Endothelial cell (in vitro differentiated cells): ENCODE measurements around the gene RAP2C. TPM values are rescaled to one million over a fixed set of nuclear protein-coding genes. Genes with fewer than 3 reads are reported as not detected.
A peak's percentile ranks its signal among the peaks of the same experiment; 100 is the strongest.

ENCODE experiments used
- DNase-seq: peaks from one replicate; pipeline ENCODE4 v3.0.0; 2021; ENCODE audit warnings: low spot score
- H3K27ac Mint-ChIP-seq: one replicate; pipeline ENCODE4 v1.8.0; 2021; ENCODE audit warnings: mixed read lengths, inconsistent platforms; ENCODE audit not compliant: unreplicated experiment
- H3K27me3 Mint-ChIP-seq: one replicate; pipeline ENCODE4 v1.8.0; 2021; ENCODE audit warnings: mild to moderate bottlenecking, moderate library complexity, mixed read lengths, inconsistent platforms; ENCODE audit not compliant: unreplicated experiment
- H3K36me3 Mint-ChIP-seq: one replicate; pipeline ENCODE4 v1.8.0; 2021; ENCODE audit warnings: mild to moderate bottlenecking, low read depth, mixed read lengths, inconsistent platforms; ENCODE audit not compliant: unreplicated experiment
- H3K4me1 Mint-ChIP-seq: one replicate; pipeline ENCODE4 v1.8.0; 2021; ENCODE audit warnings: mild to moderate bottlenecking, mixed read lengths, inconsistent platforms; ENCODE audit not compliant: unreplicated experiment
- H3K4me3 Mint-ChIP-seq: one replicate; pipeline ENCODE4 v1.8.0; 2021; ENCODE audit warnings: mild to moderate bottlenecking, mixed read lengths, inconsistent platforms; ENCODE audit not compliant: unreplicated experiment
- H3K9me3 Mint-ChIP-seq: one replicate; pipeline ENCODE4 v1.8.0; 2021; ENCODE audit warnings: mixed read lengths, inconsistent platforms; ENCODE audit not compliant: unreplicated experiment
- CTCF ChIP-seq: fragments of 200-600 bp; sonication (generic); IDR thresholded peaks from one replicate; pipeline ENCODE4 v1.5.0; 2021; ENCODE audit warnings: antibody characterized with exemption; ENCODE audit not compliant: unreplicated experiment
- total RNA-seq: library from RNA; stranded (reverse); fragmentation: NEBNext Ultra II Directional; extraction: Animal tissue kit (Norgen Biotek cat#: 25700); gene quantifications from one replicate; pipeline ENCODE4 v1.2.1, GENCODE V29; 2021; ENCODE audit not compliant: unreplicated experiment

Gene RAP2C
- total RNA-seq, 1 donor from 2014 or later, result 50.0 TPM

GRCh38 chrX:132214518-132214917 lies 4.7 kb downstream of the RAP2C start:
- H3K9me3 Mint-ChIP-seq, result no peaks in the 10 kb centered on the region
- no peak for DNase-seq
- H3K4me1 Mint-ChIP-seq, result peaks cover 20% of the 10 kb centered on the region
- H3K36me3 Mint-ChIP-seq, result peaks cover 6% of the 10 kb centered on the region
- H3K27ac Mint-ChIP-seq, result no peak overlapping the region
- H3K4me3 Mint-ChIP-seq, result peak overlapping the region; percentile 49
- peaks cover 1% of the 10 kb centered on the region for H3K27me3 Mint-ChIP-seq
- TF ChIP-seq CTCF, result no peak

GRCh38 chrX:132209527-132209926 lies 9.7 kb downstream of the RAP2C start:
- no peak for DNase-seq
- no peak for TF ChIP-seq CTCF
- Mint-ChIP-seq H3K27ac (no peak overlapping the region), H3K4me3 (no peak overlapping the region), H3K4me1 (peaks cover 8% of the 10 kb centered on the region), H3K9me3 (no peaks in the 10 kb centered on the region), H3K36me3 (no peaks in the 10 kb centered on the region), H3K27me3 (no peaks in the 10 kb centered on the region)

- Mint-ChIP-seq H3K27ac (no peak overlapping the region), H3K36me3 (no peaks in the 10 kb centered on the region), H3K27me3 (no peaks in the 10 kb centered on the region), H3K9me3 (no peaks in the 10 kb centered on the region), H3K4me3 (no peak overlapping the region), H3K4me1 (peaks cover 3% of the 10 kb centered on the region)
- DNase-seq, result no peak
- TF ChIP-seq CTCF, result no peak
These were observed 10.8 kb downstream of the RAP2C start for GRCh38 chrX:132208422-132208821.

GRCh38 chrX:132207996-132208395 lies 11.3 kb downstream of the RAP2C start:
- H3K9me3 Mint-ChIP-seq, result no peaks in the 10 kb centered on the region
- DNase-seq, result no peak
- no peak for TF ChIP-seq CTCF
- H3K36me3 Mint-ChIP-seq, result no peaks in the 10 kb centered on the region
- H3K4me3 Mint-ChIP-seq, result no peak overlapping the region
- H3K4me1 Mint-ChIP-seq, result peaks cover 3% of the 10 kb centered on the region
- no peak overlapping the region for H3K27ac Mint-ChIP-seq
- no peaks in the 10 kb centered on the region for H3K27me3 Mint-ChIP-seq

GRCh38 chrX:132206259-132206658 lies 13.0 kb downstream of the RAP2C start:
- Mint-ChIP-seq H3K9me3 (no peaks in the 10 kb centered on the region), H3K36me3 (no peaks in the 10 kb centered on the region), H3K4me1 (no peaks in the 10 kb centered on the region), H3K27ac (no peak overlapping the region), H3K4me3 (no peak overlapping the region), H3K27me3 (no peaks in the 10 kb centered on the region)
- no peak for TF ChIP-seq CTCF
- no peak for DNase-seq
